Skeletal muscle satellite cell (primary cell): ENCODE measurements around the gene DELE1.
A peak's percentile ranks its signal among the peaks of the same experiment; 100 is the strongest.

Source experiments
- H3K27me3 ChIP-seq: 2 replicates; pipeline ENCODE4 v1.7.0; 2013; ENCODE audit warnings: low read length; ENCODE audit not compliant: control insufficient read depth, insufficient read depth
- H3K36me3 ChIP-seq: 2 replicates; pipeline ENCODE4 v1.7.0; 2013; ENCODE audit warnings: mild to moderate bottlenecking, control low read depth, low read length; ENCODE audit not compliant: insufficient read depth
- H3K4me1 ChIP-seq: 2 replicates; pipeline ENCODE4 v1.7.0; 2013; ENCODE audit warnings: low read length; ENCODE audit not compliant: control insufficient read depth, insufficient read depth
- H3K4me2 ChIP-seq: 2 replicates; pipeline ENCODE4 v1.7.0; 2013; ENCODE audit warnings: mild to moderate bottlenecking, low read length
- H3K4me3 ChIP-seq: 2 replicates; pipeline ENCODE4 v1.7.0; 2013; ENCODE audit warnings: low read length
- H3K9ac ChIP-seq: 2 replicates; pipeline ENCODE4 v1.7.0; 2013; ENCODE audit warnings: mild to moderate bottlenecking, low read depth, low read length, moderate library complexity
- H3K9me3 ChIP-seq: replicated peaks from 2 replicates; pipeline ENCODE4 v1.7.0; 2013; ENCODE audit warnings: mild to moderate bottlenecking, control low read depth, low read length

Gene DELE1

DNA sequence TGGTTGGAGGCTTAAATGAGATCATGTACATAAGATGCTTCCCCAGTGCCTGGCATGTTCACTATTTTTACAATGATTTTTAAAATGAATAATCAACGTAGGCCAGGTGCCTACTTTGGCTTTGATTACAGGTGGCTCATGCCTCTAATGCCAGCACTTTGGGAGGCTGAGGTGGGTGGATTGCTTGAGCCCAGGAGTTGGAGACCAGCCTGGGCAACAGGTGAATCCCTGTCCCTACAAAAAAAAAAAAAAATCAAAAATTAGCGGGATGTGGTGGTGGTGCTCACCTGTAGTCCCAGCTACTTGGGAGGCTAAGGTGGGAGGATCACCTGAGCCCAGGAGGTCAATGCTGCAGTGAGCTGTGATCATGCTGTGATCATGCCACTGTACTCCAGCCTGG, 25.1 kb downstream of the DELE1 start:
- no peak overlapping the region for H3K4me2 ChIP-seq
- H3K9me3 ChIP-seq, result no peaks in the 10 kb centered on the region
- peaks cover 4% of the 10 kb centered on the region for H3K4me1 ChIP-seq
- H3K27me3 ChIP-seq, result peaks cover 40% of the 10 kb centered on the region
- no peaks in the 10 kb centered on the region for H3K36me3 ChIP-seq
- no peak overlapping the region for H3K9ac ChIP-seq
- no peak overlapping the region for H3K4me3 ChIP-seq

DNA sequence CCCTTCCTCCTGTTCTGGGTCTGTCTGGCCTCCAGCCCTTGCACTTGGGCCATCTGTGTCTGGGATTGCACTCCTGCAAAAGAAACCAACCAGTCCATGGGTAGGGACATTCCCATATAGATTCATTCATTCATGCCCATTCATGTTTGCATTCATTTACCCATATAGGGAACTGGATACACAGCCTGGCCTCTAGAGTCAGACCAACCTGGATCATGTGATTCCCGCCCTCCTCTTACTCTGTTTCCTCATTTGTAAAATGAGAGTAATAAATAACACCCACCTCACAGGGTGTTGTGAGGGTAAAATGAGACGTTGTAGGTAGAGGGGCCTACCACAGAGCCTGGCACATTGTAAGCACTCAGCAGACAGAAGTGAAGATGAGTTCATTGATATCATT, 25.8 kb downstream of the DELE1 start:
- no peak overlapping the region for H3K4me2 ChIP-seq
- H3K27me3 ChIP-seq, result peaks cover 35% of the 10 kb centered on the region
- H3K4me1 ChIP-seq, result peaks cover 4% of the 10 kb centered on the region
- H3K4me3 ChIP-seq, result no peak overlapping the region
- H3K9me3 ChIP-seq, result no peaks in the 10 kb centered on the region
- no peak overlapping the region for H3K9ac ChIP-seq
- H3K36me3 ChIP-seq, result no peaks in the 10 kb centered on the region

GRCh38 chr5:141950207-141951005, 26.7 kb downstream of the DELE1 start:
- H3K4me1 ChIP-seq, result peaks cover 4% of the 10 kb centered on the region
- no peak overlapping the region for H3K4me3 ChIP-seq
- H3K4me2 ChIP-seq, result no peak overlapping the region
- no peak overlapping the region for H3K9ac ChIP-seq
- H3K9me3 ChIP-seq, result no peaks in the 10 kb centered on the region
- H3K27me3 ChIP-seq, result peaks cover 27% of the 10 kb centered on the region
- no peaks in the 10 kb centered on the region for H3K36me3 ChIP-seq

- Histone ChIP-seq H3K4me3 (no peak overlapping the region), H3K36me3 (no peaks in the 10 kb centered on the region), H3K4me1 (no peaks in the 10 kb centered on the region), H3K9me3 (no peaks in the 10 kb centered on the region), H3K4me2 (no peak overlapping the region), H3K9ac (no peak overlapping the region), H3K27me3 (peaks cover 21% of the 10 kb centered on the region)
These were observed 27.7 kb downstream of the DELE1 start for GRCh38 chr5:141951332-141951781.

- Histone ChIP-seq H3K27me3 (peaks cover 21% of the 10 kb centered on the region), H3K4me2 (no peak overlapping the region), H3K4me3 (no peak overlapping the region), H3K4me1 (no peaks in the 10 kb centered on the region), H3K36me3 (no peaks in the 10 kb centered on the region), H3K9ac (no peak overlapping the region), H3K9me3 (no peaks in the 10 kb centered on the region)
These were observed 28.3 kb downstream of the DELE1 start for GRCh38 chr5:141952020-141952419.

GRCh38 chr5:141954194-141954593, 30.5 kb downstream of the DELE1 start:
- H3K27me3 ChIP-seq, result peaks cover 17% of the 10 kb centered on the region
- no peak overlapping the region for H3K9ac ChIP-seq
- no peaks in the 10 kb centered on the region for H3K4me1 ChIP-seq
- H3K4me3 ChIP-seq, result no peak overlapping the region
- no peaks in the 10 kb centered on the region for H3K36me3 ChIP-seq
- H3K9me3 ChIP-seq, result no peaks in the 10 kb centered on the region
- no peak overlapping the region for H3K4me2 ChIP-seq

DNA sequence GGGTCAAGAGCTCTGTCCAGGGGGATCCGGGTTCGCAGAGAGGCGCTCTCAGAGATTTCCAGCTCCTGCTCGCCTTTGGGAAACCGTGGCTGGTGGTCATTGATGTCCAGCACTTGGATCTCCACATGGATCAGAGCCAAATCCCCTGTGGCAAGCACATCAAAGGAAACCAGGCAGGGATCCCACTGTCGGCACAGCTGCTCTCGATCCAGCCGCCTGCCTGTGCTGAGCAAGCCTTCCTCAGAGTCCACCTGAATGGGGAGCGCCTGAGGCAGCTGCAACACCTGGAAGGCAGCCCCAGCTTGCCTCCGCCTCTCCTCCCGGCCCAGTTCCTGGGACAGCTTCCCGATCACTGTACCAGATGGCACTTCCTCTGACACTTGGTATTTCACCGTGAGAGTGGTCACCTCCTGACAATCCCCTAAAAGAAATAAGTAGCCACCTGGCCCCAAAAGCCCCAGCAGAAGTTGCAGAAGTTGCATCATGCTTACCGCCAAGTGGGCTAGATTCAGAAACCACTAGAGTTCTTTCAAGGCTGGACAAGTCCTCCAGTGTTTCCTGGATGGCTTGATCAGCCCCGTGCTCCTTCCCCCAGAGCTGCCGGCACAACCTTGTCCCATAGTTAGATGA, 33.8 kb downstream of the DELE1 start:
- Histone ChIP-seq H3K27me3 (peaks cover 9% of the 10 kb centered on the region), H3K4me3 (no peak overlapping the region), H3K36me3 (no peaks in the 10 kb centered on the region), H3K4me2 (no peak overlapping the region), H3K9me3 (no peaks in the 10 kb centered on the region), H3K9ac (no peak overlapping the region), H3K4me1 (peaks cover 3% of the 10 kb centered on the region)

- Histone ChIP-seq H3K36me3 (no peaks in the 10 kb centered on the region), H3K27me3 (peaks cover 5% of the 10 kb centered on the region), H3K4me1 (peaks cover 3% of the 10 kb centered on the region), H3K9me3 (no peaks in the 10 kb centered on the region), H3K4me3 (no peak within 1 kb of the TSS), H3K4me2 (no peak within 1 kb of the TSS), H3K9ac (no peak within 1 kb of the TSS)
These were observed 34.4 kb downstream of the DELE1 start, which contains the start of gene PCDH12 for GRCh38 chr5:141958113-141958512. Gene PCDH12, minus strand, starts transcription at chr5:141958202. Its CDS starts 351 bp downstream, at chr5:141957851.

- no peaks in the 10 kb centered on the region for H3K9me3 ChIP-seq
- no peak overlapping the region for H3K9ac ChIP-seq
- H3K4me3 ChIP-seq, result no peak overlapping the region
- H3K36me3 ChIP-seq, result no peaks in the 10 kb centered on the region
- H3K4me2 ChIP-seq, result no peak overlapping the region
- H3K27me3 ChIP-seq, result no peaks in the 10 kb centered on the region
- peaks cover 3% of the 10 kb centered on the region for H3K4me1 ChIP-seq
These were observed 35.0 kb downstream of the DELE1 start for GRCh38 chr5:141958546-141959172.

DNA sequence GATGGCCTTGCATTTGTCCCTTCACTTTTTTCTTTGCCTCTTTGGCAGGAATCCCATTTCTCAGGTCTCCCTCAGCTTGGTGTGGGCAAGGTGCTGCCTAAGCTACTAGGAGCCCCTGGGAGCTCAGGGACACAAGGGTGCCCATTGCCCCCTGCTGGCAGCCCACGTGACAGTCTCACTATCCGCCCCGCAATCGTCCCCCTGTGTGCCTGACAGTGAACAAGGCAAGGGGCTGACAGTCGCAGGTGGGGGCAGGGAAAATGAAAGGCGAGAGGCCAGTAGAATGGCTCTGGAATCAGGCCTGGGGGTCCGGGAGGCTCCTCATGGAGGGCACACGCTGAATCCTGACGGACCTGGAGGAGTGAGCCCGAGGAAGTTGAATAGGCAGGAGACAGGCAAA, 36.3 kb downstream of the DELE1 start:
- no peaks in the 10 kb centered on the region for H3K27me3 ChIP-seq
- H3K36me3 ChIP-seq, result no peaks in the 10 kb centered on the region
- H3K4me1 ChIP-seq, result peaks cover 8% of the 10 kb centered on the region
- H3K9ac ChIP-seq, result no peak overlapping the region
- no peak overlapping the region for H3K4me3 ChIP-seq
- H3K9me3 ChIP-seq, result no peaks in the 10 kb centered on the region
- H3K4me2 ChIP-seq, result no peak overlapping the region

DNA sequence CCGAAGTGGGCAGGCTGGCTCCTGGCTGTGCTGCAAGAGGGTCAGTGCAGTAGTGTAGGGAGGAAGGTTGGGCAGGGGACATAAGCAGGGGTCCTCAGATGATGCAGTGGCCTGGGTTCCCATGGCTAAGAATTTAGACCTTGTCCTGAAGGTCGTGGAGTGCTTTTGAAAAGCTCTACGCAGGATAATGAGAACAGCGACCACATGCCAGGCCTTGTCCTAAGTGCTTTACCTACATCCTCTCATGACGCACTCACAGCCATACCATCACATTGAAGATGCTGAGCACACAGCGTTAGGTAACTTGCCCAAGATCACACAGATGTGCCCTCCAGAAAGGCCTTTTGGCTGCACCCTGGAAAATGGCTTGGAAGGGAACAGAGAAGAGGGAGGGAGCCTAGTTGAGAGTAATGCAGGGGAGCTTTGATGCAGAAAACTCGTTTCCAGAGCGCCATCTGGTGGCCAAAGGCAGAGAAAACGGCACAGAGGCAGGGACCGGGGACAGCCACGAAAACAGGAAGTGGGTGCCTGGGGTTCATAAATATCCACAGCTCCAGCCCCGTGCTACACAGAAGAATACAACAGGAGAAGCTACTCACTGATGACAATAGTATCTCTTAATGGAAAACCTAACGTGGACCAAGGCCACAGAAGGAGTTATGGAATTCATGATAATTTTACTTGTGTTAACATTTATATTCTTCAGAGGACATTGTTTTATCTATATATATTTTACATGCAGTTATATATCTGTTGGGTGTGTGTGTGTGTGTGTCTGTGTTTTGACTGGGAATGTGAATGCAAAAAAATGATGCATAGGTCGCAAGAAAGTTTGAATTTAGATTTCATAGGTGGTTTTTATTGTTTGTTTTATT, 37.0 kb downstream of the DELE1 start:
- H3K27me3 ChIP-seq, result no peaks in the 10 kb centered on the region
- H3K9ac ChIP-seq, result peak overlapping the region; percentile 55
- H3K36me3 ChIP-seq, result no peaks in the 10 kb centered on the region
- no peaks in the 10 kb centered on the region for H3K9me3 ChIP-seq
- peak overlapping the region; percentile 63 for H3K4me2 ChIP-seq
- H3K4me1 ChIP-seq, result peaks cover 13% of the 10 kb centered on the region
- H3K4me3 ChIP-seq, result peak overlapping the region; percentile 35
